NCI-H2081 treated with DMSO at 0.1 percent for 48 hours (cell line): ENCODE measurements around the gene NPAS3.

Experiments used
- DNase-seq: peaks from one replicate; lab custom pipeline; 2025; lab: John Stamatoyannopoulos, UW

The NPAS3 gene

GRCh38 chr14:33799705-33800570 lies 861.3 kb downstream of the NPAS3 start:
- DNase-seq, result no peak

GRCh38 chr14:33800735-33801163 lies 862.1 kb downstream of the NPAS3 start:
- no peak for DNase-seq

GRCh38 chr14:33802737-33803136 lies 864.1 kb downstream of the NPAS3 start:
- no peak for DNase-seq

DNA sequence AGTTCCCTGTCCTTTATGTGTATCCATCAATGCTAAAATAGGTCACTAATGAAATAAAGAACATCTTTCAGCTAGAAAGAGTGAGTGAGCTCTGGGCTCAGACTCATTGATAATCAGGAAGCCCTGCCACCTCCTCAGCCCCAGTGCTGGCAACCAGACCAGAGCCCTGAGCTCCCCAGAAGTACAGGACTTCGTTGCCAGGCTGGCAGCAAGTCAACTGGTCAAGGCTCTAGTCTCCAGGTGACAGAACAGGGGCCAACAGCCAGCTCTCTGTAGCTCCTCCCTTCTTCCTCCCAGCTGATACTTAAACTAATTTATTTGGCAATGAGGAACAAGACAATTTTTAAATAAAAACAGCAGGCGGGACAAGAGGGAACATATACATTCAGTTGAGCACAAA lies 866.9 kb downstream of the NPAS3 start:
- no peak for DNase-seq

DNA sequence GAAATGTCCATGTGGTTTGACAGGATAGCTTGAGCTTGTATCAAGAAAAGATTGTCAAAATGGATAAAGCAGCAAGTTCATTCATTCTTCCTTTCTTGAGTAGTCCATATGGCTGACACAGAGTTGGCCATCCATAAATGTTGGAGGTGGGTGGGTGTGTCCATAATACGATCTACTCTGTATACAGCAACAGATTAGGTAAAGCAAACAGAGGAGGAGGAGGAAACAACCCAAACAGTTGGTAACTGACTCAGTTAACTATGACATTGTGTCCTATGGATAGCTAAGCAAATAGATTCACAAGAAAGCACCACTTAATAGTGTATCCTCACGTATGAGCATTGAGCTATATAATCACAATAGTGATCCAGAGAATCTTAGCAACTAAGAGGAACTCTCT lies 868.2 kb downstream of the NPAS3 start:
- DNase-seq, result no peak

DNA sequence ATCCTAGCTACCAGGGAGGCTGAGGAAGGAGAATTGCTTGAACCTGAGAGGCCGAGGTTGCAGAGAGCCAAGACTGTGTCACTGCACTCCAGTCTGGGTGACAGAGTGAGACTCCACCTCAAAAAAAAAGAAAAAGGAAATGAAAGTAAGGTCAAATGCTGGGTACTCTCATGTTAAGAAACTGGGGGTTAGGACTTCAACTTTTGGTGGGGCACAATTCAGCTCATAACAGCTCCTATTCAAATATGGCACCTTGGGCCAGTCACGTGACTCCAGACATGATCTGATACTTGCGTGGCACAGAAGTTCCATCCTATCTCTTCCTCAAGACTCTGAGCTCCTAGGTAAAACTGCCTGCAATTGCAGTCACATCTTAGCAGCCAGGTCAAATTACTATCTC lies 869.5 kb downstream of the NPAS3 start:
- no peak for DNase-seq

DNA sequence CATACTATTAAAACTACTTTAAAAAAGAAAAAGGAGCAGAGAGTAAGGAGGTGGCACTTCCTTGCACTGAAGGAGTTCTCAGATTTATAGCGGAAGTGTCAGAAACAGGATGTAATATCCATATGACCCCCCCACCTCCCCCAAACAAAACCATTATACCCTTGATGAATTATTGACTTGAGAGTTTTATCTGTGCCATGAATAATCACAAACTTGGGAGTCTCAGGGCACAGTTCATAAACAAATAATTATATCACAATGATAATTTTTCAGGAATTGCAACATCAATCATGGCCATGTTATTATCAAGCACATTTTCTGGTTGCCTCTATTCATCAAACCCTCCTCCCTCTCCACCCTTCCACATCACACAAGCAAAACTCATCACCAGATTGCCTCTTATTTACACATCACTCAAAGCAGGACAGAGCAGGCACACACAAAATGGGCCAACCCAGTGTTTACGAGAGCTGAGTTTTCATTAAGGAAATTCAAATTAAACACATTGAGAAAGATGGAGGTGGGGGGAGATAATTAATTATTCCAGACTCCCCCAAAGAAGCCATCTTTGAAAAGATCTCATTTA lies 870.8 kb downstream of the NPAS3 start:
- DNase-seq, result no peak

- no peak for DNase-seq
Measured at GRCh38 chr14:33810308-33810707, 871.6 kb downstream of the NPAS3 start.

GRCh38 chr14:33811721-33812120 lies 873.0 kb downstream of the NPAS3 start:
- DNase-seq, result no peak

DNA sequence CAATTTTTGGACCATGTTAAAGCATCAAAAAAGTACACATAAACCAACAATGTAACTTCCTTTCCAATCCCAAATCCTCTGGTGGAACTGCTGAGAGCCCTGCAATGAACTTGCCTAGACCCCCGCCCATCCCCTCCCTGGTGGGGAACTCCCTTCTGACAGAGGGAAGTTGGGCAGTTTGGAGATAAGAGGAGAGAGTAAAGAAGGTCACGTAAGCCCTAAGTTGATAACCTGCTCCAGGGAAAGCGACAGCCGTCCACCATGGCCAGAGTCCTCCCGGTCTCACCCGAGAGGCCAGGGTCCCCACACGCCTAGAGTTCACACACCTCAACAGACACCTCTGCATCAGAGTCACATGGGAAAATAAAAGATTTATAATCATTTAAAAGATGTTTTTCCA lies 873.5 kb downstream of the NPAS3 start:
- DNase-seq, result no peak

GRCh38 chr14:33812601-33813000 lies 873.9 kb downstream of the NPAS3 start:
- no peak for DNase-seq

DNA sequence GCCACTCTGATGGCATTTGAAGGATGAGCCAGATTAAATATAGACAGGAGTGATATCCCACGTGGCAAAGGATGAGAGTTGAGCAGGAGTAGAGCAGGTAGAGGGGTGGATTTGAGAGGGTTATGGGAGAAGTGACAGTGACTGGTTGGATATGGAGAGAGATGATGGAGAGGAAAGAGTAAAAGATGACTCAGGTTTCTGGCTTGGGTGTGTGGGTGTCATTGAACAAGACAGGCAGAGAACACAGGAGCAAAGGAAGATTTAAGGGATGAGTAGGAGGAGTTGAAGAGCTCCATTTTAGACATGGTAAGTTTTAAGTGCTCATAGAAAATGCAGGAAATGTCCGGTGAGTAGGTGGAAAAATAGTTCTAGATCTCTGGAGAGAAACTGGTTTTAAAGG lies 875.3 kb downstream of the NPAS3 start:
- no peak for DNase-seq

DNA sequence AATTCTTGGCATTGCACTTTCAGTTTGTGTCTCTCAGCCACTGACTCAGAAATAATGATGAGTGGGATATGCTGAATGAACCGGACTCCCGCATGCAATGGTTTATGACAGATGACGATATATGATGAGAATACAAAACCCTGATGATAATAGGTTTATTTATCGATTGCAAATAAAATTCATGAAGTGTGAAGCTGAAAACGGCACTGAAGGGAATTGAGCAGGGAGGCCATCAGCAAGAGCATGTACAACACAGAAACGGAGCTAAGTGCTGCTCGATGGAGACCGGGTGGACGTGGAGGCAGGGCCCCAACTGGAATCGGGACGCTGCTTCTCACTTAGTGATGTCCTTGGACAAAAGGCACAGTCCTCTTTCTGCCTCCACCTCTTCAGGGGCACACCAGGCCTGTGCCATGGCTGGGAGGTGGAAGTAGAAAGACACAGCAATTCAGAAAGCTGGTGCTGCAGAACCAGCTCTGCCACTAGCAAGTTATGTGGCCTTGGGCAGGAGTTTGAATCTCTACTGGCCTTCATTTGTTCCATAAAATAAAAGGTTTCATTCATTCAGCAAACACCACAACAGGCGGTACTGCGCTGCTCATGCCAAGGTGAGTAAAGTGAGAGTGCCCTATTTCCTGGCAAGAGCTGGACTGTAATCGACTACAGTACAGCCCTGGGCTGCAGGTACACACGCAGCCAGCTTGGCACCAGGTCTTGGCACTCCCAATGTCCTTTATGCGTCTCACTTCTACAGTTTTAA lies 895.2 kb downstream of the NPAS3 start:
- DNase-seq, result no peak

- no peak for DNase-seq
Measured at GRCh38 chr14:33834466-33835260, 896.0 kb downstream of the NPAS3 start.

DNA sequence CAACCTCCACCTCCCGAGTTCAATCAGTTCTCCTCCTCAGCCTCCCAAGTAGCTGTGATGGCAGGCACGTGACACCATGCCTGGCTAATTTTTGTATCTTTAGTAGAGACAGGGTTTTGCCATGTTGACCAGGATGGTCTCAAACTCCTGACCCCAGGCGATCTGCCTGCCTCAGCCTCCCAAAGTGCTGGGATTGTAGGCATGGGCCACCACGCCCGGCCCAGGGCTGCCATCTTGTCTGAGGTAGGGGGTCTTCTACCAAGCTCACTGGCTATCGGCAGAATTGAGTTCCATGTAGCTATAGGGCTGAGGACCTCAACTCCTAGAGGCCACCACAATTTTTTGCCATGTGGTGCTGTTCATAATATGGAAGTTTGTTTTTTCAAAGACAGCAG lies 896.6 kb downstream of the NPAS3 start:
- DNase-seq, result no peak

GRCh38 chr14:33835677-33836076 lies 897.0 kb downstream of the NPAS3 start:
- no peak for DNase-seq

DNA sequence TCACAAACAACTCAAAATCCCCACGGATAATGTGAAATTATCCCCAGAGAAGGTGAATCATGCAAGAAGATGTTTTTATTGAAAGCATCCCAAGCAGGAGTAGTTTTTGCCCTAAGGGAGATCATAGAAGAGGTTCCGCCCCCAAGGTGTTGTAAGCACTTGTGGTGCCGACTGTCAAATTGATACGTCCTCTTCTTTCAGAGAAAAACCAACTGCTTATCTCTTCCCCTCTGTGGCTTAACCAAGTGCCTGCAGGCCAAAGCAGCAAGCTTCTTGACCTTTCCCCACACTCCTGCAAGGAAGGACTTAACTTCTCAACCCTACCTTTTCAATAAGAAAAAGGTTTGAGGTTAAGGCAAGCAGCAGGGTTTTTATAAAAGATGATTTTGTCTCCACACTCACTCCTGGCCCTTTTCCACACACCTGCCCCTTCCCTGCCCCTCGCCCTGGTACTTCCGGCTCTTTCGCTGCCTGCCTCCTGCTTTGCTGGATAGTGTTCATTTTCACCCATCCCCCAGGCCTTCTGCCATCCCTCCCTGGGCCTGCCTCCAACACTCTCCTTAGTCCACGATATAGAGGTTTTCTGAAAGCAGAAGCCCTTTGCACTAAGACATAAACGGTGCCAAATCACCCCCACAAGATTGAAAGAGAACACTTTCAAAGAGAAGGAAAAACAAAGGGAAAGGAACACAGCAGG lies 897.7 kb downstream of the NPAS3 start:
- DNase-seq, result no peak

DNA sequence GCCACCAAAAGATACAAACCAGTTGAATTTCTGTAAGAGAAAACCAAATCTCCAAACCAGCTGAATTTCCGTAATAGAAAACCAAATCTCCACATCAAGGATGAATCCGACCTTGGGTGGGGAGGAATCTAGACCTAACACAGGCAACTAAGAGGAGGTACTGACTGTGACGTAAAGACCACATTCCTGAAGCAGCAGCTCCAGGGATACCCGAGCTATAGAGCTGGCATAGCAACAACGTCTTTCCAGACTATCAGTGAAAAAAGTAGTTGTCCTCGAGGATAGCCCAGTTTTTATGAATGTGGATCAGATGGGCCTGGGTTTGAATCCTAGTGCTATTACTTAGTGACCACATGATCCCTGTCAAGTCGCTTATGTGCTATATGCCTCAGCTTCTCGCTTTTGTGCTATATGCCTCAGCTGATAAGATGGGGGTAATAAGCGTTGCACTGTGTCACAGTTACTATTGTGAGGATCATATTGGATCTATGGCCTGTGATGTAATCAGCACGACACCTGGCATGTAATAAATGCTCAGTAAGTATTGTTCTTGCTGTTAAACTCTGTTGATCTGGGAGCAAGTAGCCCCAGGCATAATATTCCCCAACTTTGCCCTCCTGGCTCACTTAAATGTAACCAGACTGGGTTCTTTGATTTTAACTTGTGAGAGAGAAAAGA lies 898.4 kb downstream of the NPAS3 start:
- DNase-seq, result no peak

DNA sequence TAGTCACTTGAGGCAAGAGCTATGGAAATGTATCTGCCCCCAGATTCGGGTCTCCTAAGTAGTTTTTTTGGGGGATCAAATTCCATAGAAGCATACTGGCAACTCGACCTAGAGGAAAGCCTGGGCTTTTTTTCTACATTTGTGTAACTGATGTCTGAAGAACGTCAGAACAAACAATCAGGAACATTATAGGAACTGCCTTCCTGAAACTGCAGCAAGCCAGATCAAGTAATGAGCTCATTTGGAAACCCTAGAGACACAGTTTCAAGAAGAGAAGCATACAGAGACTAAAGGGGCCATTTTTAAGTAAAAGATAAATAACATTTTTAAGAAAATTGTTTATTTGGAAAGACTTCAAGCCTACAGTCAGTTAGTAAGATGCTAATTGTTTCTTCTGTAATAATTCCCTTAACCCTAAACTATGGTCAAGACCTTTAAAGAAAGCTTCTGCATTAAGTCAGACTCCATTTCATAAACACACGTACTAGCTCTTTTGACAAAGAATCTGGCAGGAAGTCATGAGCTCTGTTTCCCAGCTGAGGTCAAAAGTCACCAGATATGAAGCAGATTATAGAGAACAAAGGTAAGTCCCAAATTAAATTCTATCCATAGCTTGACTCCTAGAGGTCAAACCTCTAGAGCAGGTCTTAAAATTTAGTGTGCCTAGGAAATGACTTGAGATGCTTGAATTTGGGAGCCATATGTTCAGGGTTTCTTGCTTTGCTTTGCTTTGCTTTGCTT lies 899.4 kb downstream of the NPAS3 start:
- DNase-seq, result no peak
